GM19452 (cell line): ENCODE results near the gene NDUFA1.
"Not testable (repeated sequence)": the region's sequence is repeated elsewhere in the genome, so short reads cannot be mapped to it uniquely, and the experiment has no call there.

Source experiments
- ATAC-seq: cut with Tn5 transposase; IDR thresholded peaks from one replicate; pipeline ENCODE4 v1.9.1; 2021; ENCODE audit not compliant: unreplicated experiment

Gene NDUFA1

GRCh38 chrX:119871599-119872395, at the start of gene NDUFA1, which contains the start of gene RNF113A:
NDUFA1 (plus strand) TSS chrX:119871832; CDS start chrX:119871912, 80 bp downstream.
RNF113A (minus strand) TSS chrX:119871733; CDS start chrX:119871613, 120 bp downstream.
- peak; percentile 90 for ATAC-seq

- ATAC-seq, result not testable (repeated sequence)
Observed at GRCh38 chrX:119824221-119824620, 47.4 kb upstream of the NDUFA1 start.

GRCh38 chrX:119826399-119826959, 45.2 kb upstream of the NDUFA1 start:
- no peak for ATAC-seq

GRCh38 chrX:119828446-119828845, 43.2 kb upstream of the NDUFA1 start:
- ATAC-seq, result no peak

- no peak for ATAC-seq
Observed at GRCh38 chrX:119833905-119834304, 37.7 kb upstream of the NDUFA1 start.

- ATAC-seq, result peak; percentile 96
Observed at GRCh38 chrX:119852382-119853353, 19.0 kb upstream of the NDUFA1 start, which contains the start of gene UPF3B. UPF3B (minus strand) TSS chrX:119852963; CDS start chrX:119852928, 35 bp downstream.

GRCh38 chrX:119853444-119853843, 18.2 kb upstream of the NDUFA1 start:
- ATAC-seq, result no peak

- peak; percentile 14 for ATAC-seq
Observed at GRCh38 chrX:119870626-119871131, 953 bp upstream of the NDUFA1 start.

- peak; percentile 51 for ATAC-seq
Observed at GRCh38 chrX:119871245-119871598, 410 bp upstream of the NDUFA1 start.

- ATAC-seq, result no peak
Observed at GRCh38 chrX:119878740-119879139, 7.1 kb downstream of the NDUFA1 start.

- ATAC-seq, result no peak
Observed at GRCh38 chrX:119880076-119880475, 8.4 kb downstream of the NDUFA1 start.

GRCh38 chrX:119880552-119881437, 9.2 kb downstream of the NDUFA1 start:
- ATAC-seq, result no peak

- no peak for ATAC-seq
Observed at GRCh38 chrX:119885554-119886428, 14.2 kb downstream of the NDUFA1 start.

GRCh38 chrX:119887721-119888425, 16.2 kb downstream of the NDUFA1 start:
- ATAC-seq, result peak; percentile 85

GRCh38 chrX:119890626-119891025, 19.0 kb downstream of the NDUFA1 start:
- ATAC-seq, result not testable (repeated sequence)

- not testable (repeated sequence) for ATAC-seq
Observed at GRCh38 chrX:119891961-119892692, 20.5 kb downstream of the NDUFA1 start.

- no peak for ATAC-seq
Observed at GRCh38 chrX:119895843-119896326, 24.3 kb downstream of the NDUFA1 start, which contains the start of gene AKAP14. AKAP14 (plus strand) TSS chrX:119895893; CDS start chrX:119903224, 7,331 bp downstream.
